H1 (cell line): ENCODE measurements around the gene SYT6. TPM values are rescaled to one million over a fixed set of nuclear protein-coding genes. Genes with fewer than 3 reads are reported as not detected.

ENCODE experiments used
- CTCF ChIA-PET: fragments of 300-600 bp; sonication (Branson Sonifier 250); formaldehyde crosslinking; loops from one replicate; lab custom pipeline; 2021; ENCODE audit not compliant: partially characterized antibody; lab: Charles Lee
- POLR2A ChIA-PET: fragments of 300-600 bp; sonication (Branson Sonifier 250); formaldehyde crosslinking; loops from one replicate; lab custom pipeline; 2021; ENCODE audit warnings: inconsistent platforms; ENCODE audit not compliant: partially characterized antibody; lab: Charles Lee
- DNase-seq, 2 experiments: peaks; one replicate each; pipeline versions ENCODE4 v3.0.0 to v3.0.0-alpha.2; 2010 to 2022; ENCODE audit warnings: low spot score in 2 of 2, low read depth in 1 of 2, mixed read lengths in 1 of 2
- FAIRE-seq: peaks from 2 replicates; lab custom pipeline; 2011; peaks lifted over from hg19 to GRCh38; lab: Jason Lieb, UNC
- H2AFZ ChIP-seq: 2 replicates; pipeline ENCODE4 v1.8.1; 2012; ENCODE audit warnings: low read length, inconsistent platforms
- H2AK5ac ChIP-seq: 2 replicates; pipeline ENCODE4 v1.6.1; 2013; ENCODE audit warnings: low read depth, low read length
- H2BK120ac ChIP-seq: replicated peaks from 2 replicates; pipeline ENCODE3; 2013; ENCODE audit warnings: low read depth, low read length, inconsistent platforms
- H2BK12ac ChIP-seq: 2 replicates; pipeline ENCODE4 v1.6.1; 2013; ENCODE audit warnings: low read depth, low read length
- H2BK15ac ChIP-seq: 2 replicates; pipeline ENCODE4 v1.6.1; 2013; ENCODE audit warnings: low read length
- H2BK20ac ChIP-seq: 2 replicates; pipeline ENCODE4 v1.6.1; 2013; ENCODE audit warnings: low read length
- H2BK5ac ChIP-seq: 2 replicates; pipeline ENCODE4 v1.6.1; 2013; ENCODE audit warnings: low read depth, low read length
- H3K14ac ChIP-seq: 2 replicates; pipeline ENCODE4 v1.6.1; 2013; ENCODE audit warnings: inconsistent platforms; ENCODE audit not compliant: insufficient read length
- H3K18ac ChIP-seq: 2 replicates; pipeline ENCODE4 v1.6.1; 2013; ENCODE audit warnings: low read length; ENCODE audit errors: extremely low read depth
- H3K23ac ChIP-seq: 2 replicates; pipeline ENCODE4 v1.6.1; 2013; ENCODE audit warnings: inconsistent platforms; ENCODE audit not compliant: insufficient read length
- H3K23me2 ChIP-seq: 2 replicates; pipeline ENCODE4 v1.6.1; 2013; ENCODE audit warnings: low read depth, low read length
- H3K27ac ChIP-seq: 2 replicates; pipeline ENCODE4 v1.6.1; 2011; ENCODE audit warnings: low read depth, low read length, inconsistent platforms
- H3K27me3 ChIP-seq, 4 experiments: replicated peaks in 1 of 4; 1 replicate in 1 of 4; 2 replicates in 3 of 4; pipeline versions ENCODE4 v1.6.1 to v1.8.1; 2011 to 2013; ENCODE audit warnings: low read length in 3 of 4, mild to moderate bottlenecking in 3 of 4, inconsistent platforms in 2 of 4, mixed read lengths in 2 of 4, moderate library complexity in 1 of 4; ENCODE audit not compliant: control insufficient read depth in 3 of 4, insufficient read depth in 3 of 4; ENCODE audit errors: extremely low read depth in 1 of 4
- H3K36me3 ChIP-seq, 4 experiments: 2 replicates each; pipeline versions ENCODE4 v1.6.1 to v1.8.1; 2011 to 2013; ENCODE audit warnings: mild to moderate bottlenecking in 4 of 4, low read length in 3 of 4, moderate library complexity in 2 of 4, control low read depth in 1 of 4, inconsistent platforms in 1 of 4; ENCODE audit not compliant: insufficient read depth in 4 of 4, control insufficient read depth in 2 of 4
- H3K4ac ChIP-seq: replicated peaks from 2 replicates; pipeline ENCODE3; 2013; ENCODE audit warnings: low read length, low read depth, mixed read lengths, inconsistent platforms; ENCODE audit not compliant: insufficient read length
- H3K4me1 ChIP-seq, 4 experiments: replicated peaks in 1 of 4; 1 replicate in 1 of 4; 2 replicates in 3 of 4; pipeline versions ENCODE4 v1.6.1 to v1.8.1; 2011 to 2013; ENCODE audit warnings: low read length in 3 of 4, inconsistent platforms in 2 of 4, mixed read lengths in 1 of 4; ENCODE audit not compliant: insufficient read depth in 4 of 4, control insufficient read depth in 3 of 4
- H3K4me2 ChIP-seq, 2 experiments: 2 replicates each; pipeline versions ENCODE4 v1.6.1 to v1.8.1; 2011 to 2013; ENCODE audit warnings: low read depth in 2 of 2, low read length in 2 of 2, control low read depth in 1 of 2, inconsistent platforms in 1 of 2, mild to moderate bottlenecking in 1 of 2; ENCODE audit not compliant: insufficient read depth in 1 of 2
- H3K4me3 ChIP-seq, 4 experiments: fragments of 200-600, 300-600 bp in 1 of 4; sonication (generic), shearing (Covaris generic), sonication (Bioruptor Twin) in 1 of 4; 2 replicates each; pipeline versions ENCODE4 v1.5.1 to v1.8.1; 2011 to 2016; ENCODE audit warnings: low read length in 4 of 4, low read depth in 3 of 4, control low read depth in 2 of 4, inconsistent platforms in 2 of 4, mild to moderate bottlenecking in 2 of 4, mixed read lengths in 1 of 4, moderate library complexity in 1 of 4; ENCODE audit not compliant: insufficient read depth in 2 of 4; ENCODE audit errors: extremely low read depth in 1 of 4
- H3K56ac ChIP-seq: replicated peaks from 2 replicates; pipeline ENCODE3; 2013; ENCODE audit warnings: low read depth, mild to moderate bottlenecking, mixed read lengths, low read length, inconsistent platforms; ENCODE audit not compliant: insufficient read length
- H3K79me1 ChIP-seq: 2 replicates; pipeline ENCODE4 v1.6.1; 2013; ENCODE audit warnings: low read depth, low read length, control low read depth
- H3K79me2 ChIP-seq, 2 experiments: 2 replicates each; pipeline versions ENCODE4 v1.6.1 to v1.8.1; 2012 to 2013; ENCODE audit warnings: low read length in 2 of 2, mild to moderate bottlenecking in 2 of 2, inconsistent platforms in 1 of 2; ENCODE audit not compliant: insufficient read depth in 2 of 2, control insufficient read depth in 1 of 2
- H3K9ac ChIP-seq, 4 experiments: replicated peaks in 1 of 4; 1 replicate in 1 of 4; 2 replicates in 3 of 4; pipeline versions ENCODE4 v1.6.1 to v1.8.1; 2011 to 2013; ENCODE audit warnings: low read depth in 3 of 4, low read length in 3 of 4, control low read depth in 2 of 4, mild to moderate bottlenecking in 2 of 4, moderate library complexity in 2 of 4, inconsistent platforms in 1 of 4; ENCODE audit errors: extremely low read depth in 1 of 4
- H3K9me3 ChIP-seq, 2 experiments: 2 replicates each; pipeline versions ENCODE4 v1.6.1 to v1.8.1; 2012 to 2013; ENCODE audit warnings: mild to moderate bottlenecking in 2 of 2, moderate library complexity in 2 of 2, control low read depth in 1 of 2, inconsistent platforms in 1 of 2, low read depth in 1 of 2, low read length in 1 of 2, mixed read lengths in 1 of 2; ENCODE audit not compliant: insufficient read depth in 2 of 2
- H4K20me1 ChIP-seq, 2 experiments: replicated peaks in 1 of 2; 2 replicates each; pipeline versions ENCODE3 to v1.8.1; 2011 to 2013; ENCODE audit warnings: inconsistent platforms in 2 of 2, low read length in 2 of 2, mild to moderate bottlenecking in 1 of 2; ENCODE audit not compliant: insufficient read depth in 2 of 2, control insufficient read depth in 1 of 2
- H4K5ac ChIP-seq: 2 replicates; pipeline ENCODE4 v1.6.1; 2013; ENCODE audit warnings: low read length, low read depth, mixed read lengths, inconsistent platforms; ENCODE audit not compliant: insufficient read length
- H4K8ac ChIP-seq: 2 replicates; pipeline ENCODE4 v1.8.0; 2013; ENCODE audit warnings: mild to moderate bottlenecking, moderate library complexity, low read length, inconsistent platforms; ENCODE audit not compliant: insufficient read depth; ENCODE audit errors: extremely low read depth
- H4K91ac ChIP-seq: replicated peaks from 2 replicates; pipeline ENCODE3; 2013; ENCODE audit warnings: low read length, mixed read lengths, inconsistent platforms; ENCODE audit not compliant: insufficient read length
- GABPA ChIP-seq: IDR thresholded peaks from 2 replicates; pipeline ENCODE4 v1.6.1; 2011; ENCODE audit warnings: mild to moderate bottlenecking, low read length, moderate library complexity, borderline replicate concordance; ENCODE audit not compliant: insufficient read depth
- WGBS, 2 experiments: shearing (Covaris generic) in 1 of 2; methylation state at CpG; one replicate each; pipeline versions ENCODE4 v1.1.6 to v1.1.7; 2013 to 2015; ENCODE audit warnings: low lambda C conversion rate in 2 of 2, mixed read lengths in 2 of 2, inconsistent platforms in 1 of 2, low coverage in 1 of 2, missing lambda C conversion rate in 1 of 2; ENCODE audit not compliant: insufficient replicate concordance in 2 of 2, insufficient coverage in 1 of 2, insufficient read length in 1 of 2; ENCODE audit errors: extremely low coverage in 1 of 2, missing lambda C conversion rate in 1 of 2; 5-methylcytosine and 5-hydroxymethylcytosine counted together
- polyA plus RNA-seq, 7 experiments: library from polyadenylated mRNA; depleted of rRNA in 3 of 7; stranded (reverse) in 5 of 7; unstranded in 2 of 7; fragments of >200 nt in 5 of 7; fragments of 200-250 nt in 2 of 7; gene quantifications; 1 replicate in 5 of 7; 2 replicates in 1 of 7; 4 replicates in 1 of 7; pipeline versions ENCODE4 v1.2.1 to v1.2.3, GENCODE V29; 2011 to 2013; ENCODE audit warnings: missing spikeins in 2 of 7, mixed read lengths in 2 of 7
- total RNA-seq: library from RNA; stranded (reverse); fragmentation: NEBNext Ultra II Directional; extraction: Animal tissue kit (Norgen Biotek cat#: 25700); gene quantifications from 2 replicates; pipeline ENCODE4 v1.2.1, GENCODE V29; 2021

The SYT6 gene
- total and polyA plus RNA-seq, 2 of the 8 experiments (the other 6 are each of a cell fraction or from before 2014, with no cell fraction given) = 33.7 to 83.5 TPM

DNA sequence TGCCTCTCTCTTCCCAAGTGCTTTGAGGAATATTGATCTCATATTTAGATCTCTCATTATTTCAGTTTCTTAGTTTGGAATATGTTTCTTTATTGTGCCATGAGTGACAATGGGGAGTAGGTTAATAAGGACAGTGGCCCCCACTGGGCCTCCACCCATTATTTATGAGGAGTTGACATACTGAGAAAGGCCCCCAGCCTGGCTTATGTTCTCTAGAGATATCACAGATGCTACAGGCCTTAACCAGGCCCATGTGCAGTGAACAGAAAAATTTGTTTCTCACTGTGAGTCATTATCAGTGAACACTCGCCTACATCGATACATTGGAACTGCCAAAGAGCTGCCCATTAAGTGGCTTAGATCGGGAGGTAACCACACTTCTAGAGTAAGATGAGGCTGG, 35.7 kb upstream of the SYT6 start:
- no peak overlapping the region for H3K4me2 ChIP-seq
- H3K23me2 ChIP-seq = no peaks in the 10 kb centered on the region
- H3K56ac ChIP-seq = no peak overlapping the region
- H3K4me1 ChIP-seq = no peaks in the 10 kb centered on the region
- H4K8ac ChIP-seq = no peak overlapping the region
- H3K18ac ChIP-seq = no peak overlapping the region
- TF ChIP-seq GABPA = no peak
- no peak overlapping the region for H2AFZ ChIP-seq
- H3K9me3 ChIP-seq = no peaks in the 10 kb centered on the region
- H2BK120ac ChIP-seq = no peak overlapping the region
- no peaks in the 10 kb centered on the region for H3K79me2 ChIP-seq
- no peak overlapping the region for H2BK20ac ChIP-seq
- 0 out of 2 replicates have a peak overlapping the region, but pooled peaks have one; percentile 72 for H2BK15ac ChIP-seq
- H3K27ac ChIP-seq = no peak overlapping the region
- 90% methylated on average over 3 of the region's 3 CpGs; no CpG with 5 or more reads in 1 of the 2 experiments for WGBS, 2 experiments
- no peak overlapping the region for H2BK5ac ChIP-seq
- no peak overlapping the region for H3K9ac ChIP-seq
- H3K4ac ChIP-seq = no peak overlapping the region
- H2BK12ac ChIP-seq = no peak overlapping the region
- no peaks in the 10 kb centered on the region for H4K20me1 ChIP-seq
- no peak overlapping the region for H4K5ac ChIP-seq
- ChIA-PET POLR2A (no interaction called here), CTCF (interaction anchor here (1.0 to 1.3 kb wide), 2 partner anchors 14 to 56 kb away, joined by 3 to 5 read pairs; no protein-coding TSS in a partner anchor)
- peaks cover 0 to 1% (median 0%) of the 10 kb centered on the region in 4 experiments; a peak in 2 of 7 replicates for H3K27me3 ChIP-seq
- H3K4me3 ChIP-seq = no peak overlapping the region
- H4K91ac ChIP-seq = no peak overlapping the region
- no peaks in the 10 kb centered on the region for H3K79me1 ChIP-seq
- H3K14ac ChIP-seq = no peak overlapping the region
- DNase-seq (no peak), FAIRE-seq (no peak)
- no peak overlapping the region for H3K23ac ChIP-seq
- no peaks in the 10 kb centered on the region for H3K36me3 ChIP-seq
- no peak overlapping the region for H2AK5ac ChIP-seq
